Cardiac muscle cell (in vitro differentiated cells and primary cell): Measurements from ENCODE around the gene PDK4. TPM values are rescaled to one million over a fixed set of nuclear protein-coding genes. Genes with fewer than 3 reads are reported as not detected.

Experiments used
- DNase-seq, 2 donors: peaks; one replicate each; pipeline versions ENCODE4 v3.0.0 to v3.0.0-alpha.2; 2010 to 2017; ENCODE audit warnings: low read depth in 1 of 2, low spot score in 1 of 2
- H3K27ac ChIP-seq: fragments of 200-600 bp; sonication (generic); 2 replicates; pipeline ENCODE4 v1.5.1; 2016
- H3K27me3 ChIP-seq: fragments of 200-600 bp; sonication (generic); 2 replicates; pipeline ENCODE4 v1.6.0; 2016; ENCODE audit warnings: control low read depth
- H3K36me3 ChIP-seq: fragments of 200-600 bp; sonication (generic); 2 replicates; pipeline ENCODE4 v1.5.1; 2016; ENCODE audit warnings: control low read depth
- H3K4me1 ChIP-seq: fragments of 200-600 bp; sonication (generic); 2 replicates; pipeline ENCODE4 v1.8.1; 2017; ENCODE audit warnings: low read depth, mild to moderate bottlenecking, mixed run types
- H3K4me3 ChIP-seq: fragments of 200-600 bp; sonication (generic); 2 replicates; pipeline ENCODE4 v1.5.1; 2016; ENCODE audit warnings: mild to moderate bottlenecking
- H3K9me3 ChIP-seq: fragments of 200-600 bp; sonication (generic); 2 replicates; pipeline ENCODE4 v1.5.1; 2017; ENCODE audit warnings: low read depth, mild to moderate bottlenecking, control low read depth
- CTCF ChIP-seq: IDR thresholded peaks from 2 replicates; pipeline ENCODE4 v1.5.1; 2012; ENCODE audit warnings: low read depth, mild to moderate bottlenecking, low read length
- polyA plus RNA-seq: library from polyadenylated mRNA; unstranded; fragments of >200 nt; fragmentation: Nextera tagmentation; extraction: Ambion mirVana; gene quantifications from 2 replicates; pipeline ENCODE4 v1.2.1, GENCODE V29; 2016
- total RNA-seq: library from RNA; depleted of rRNA; stranded (reverse); fragments of >200 nt; gene quantifications from 2 replicates; pipeline ENCODE4 v1.2.3, GENCODE V29; 2016

Gene PDK4
- total and polyA plus RNA-seq, 2 experiments from 2014 or later: 0.32 to 2.6 TPM

- no peak for TF ChIP-seq CTCF
- peaks cover 47% of the 10 kb centered on the region for H3K27me3 ChIP-seq
- H3K27ac ChIP-seq: no peak overlapping the region
- H3K4me1 ChIP-seq: no peaks in the 10 kb centered on the region
- H3K4me3 ChIP-seq: no peak overlapping the region
- no peaks in the 10 kb centered on the region for H3K36me3 ChIP-seq
- no peak for DNase-seq
- no peaks in the 10 kb centered on the region for H3K9me3 ChIP-seq
These were observed 6.1 kb upstream of the PDK4 start for GRCh38 chr7:95602421-95602820.

- no peak for DNase-seq
- Histone ChIP-seq H3K9me3 (no peaks in the 10 kb centered on the region), H3K4me1 (no peaks in the 10 kb centered on the region), H3K36me3 (no peaks in the 10 kb centered on the region), H3K27ac (no peak overlapping the region), H3K27me3 (peaks cover 53% of the 10 kb centered on the region), H3K4me3 (no peak overlapping the region)
- TF ChIP-seq CTCF: no peak
These were observed 5.0 kb upstream of the PDK4 start for GRCh38 chr7:95601316-95601715.

DNA sequence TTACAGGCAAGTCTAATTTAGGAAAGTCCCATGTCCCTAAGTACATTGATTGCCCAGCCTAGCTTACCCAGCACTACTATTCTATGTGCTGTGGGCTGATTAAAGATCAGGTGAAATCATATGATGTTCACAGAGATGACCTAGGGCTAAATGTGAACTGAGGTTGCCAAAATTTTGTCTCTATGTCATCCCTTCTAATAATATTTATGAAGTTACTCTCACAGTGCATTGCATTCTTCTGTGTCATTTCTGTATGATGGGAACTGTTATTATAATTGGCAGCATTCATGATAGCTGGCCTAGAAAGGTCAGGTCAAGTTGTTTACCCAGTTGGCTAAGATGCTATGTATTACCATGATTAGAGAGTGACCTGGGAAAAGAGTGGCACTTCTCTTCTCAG lies 2.8 kb upstream of the PDK4 start:
- no peak overlapping the region for H3K4me3 ChIP-seq
- H3K9me3 ChIP-seq: no peaks in the 10 kb centered on the region
- H3K36me3 ChIP-seq: no peaks in the 10 kb centered on the region
- DNase-seq: no peak
- H3K27ac ChIP-seq: no peak overlapping the region
- H3K27me3 ChIP-seq: peaks cover 75% of the 10 kb centered on the region
- no peaks in the 10 kb centered on the region for H3K4me1 ChIP-seq
- TF ChIP-seq CTCF: no peak

GRCh38 chr7:95598511-95598910 lies 2.2 kb upstream of the PDK4 start:
- no peak for TF ChIP-seq CTCF
- H3K27ac ChIP-seq: no peak overlapping the region
- no peaks in the 10 kb centered on the region for H3K4me1 ChIP-seq
- no peak overlapping the region for H3K4me3 ChIP-seq
- DNase-seq: peak in 1 of 2 donors; percentile 29
- peaks cover 81% of the 10 kb centered on the region for H3K27me3 ChIP-seq
- H3K9me3 ChIP-seq: no peaks in the 10 kb centered on the region
- H3K36me3 ChIP-seq: no peaks in the 10 kb centered on the region

- H3K27me3 ChIP-seq: peaks cover 89% of the 10 kb centered on the region
- TF ChIP-seq CTCF: no peak
- no peaks in the 10 kb centered on the region for H3K36me3 ChIP-seq
- DNase-seq: peak in 1 of 2 donors; percentile 17
- no peaks in the 10 kb centered on the region for H3K4me1 ChIP-seq
- peak overlapping the region; percentile 69 for H3K4me3 ChIP-seq
- no peak overlapping the region for H3K27ac ChIP-seq
- H3K9me3 ChIP-seq: no peaks in the 10 kb centered on the region
These were observed 544 bp downstream of the PDK4 start for GRCh38 chr7:95595746-95596197.

GRCh38 chr7:95594185-95594584 lies 2.1 kb downstream of the PDK4 start:
- Histone ChIP-seq H3K4me3 (no peak overlapping the region), H3K27me3 (peaks cover 74% of the 10 kb centered on the region)
- no peak for DNase-seq

More at GRCh38 chr7:95594185-95594584, 2.1 kb downstream of the PDK4 start:
- Histone ChIP-seq H3K36me3 (no peaks in the 10 kb centered on the region), H3K4me1 (no peaks in the 10 kb centered on the region), H3K27ac (no peak overlapping the region), H3K9me3 (no peaks in the 10 kb centered on the region)
- TF ChIP-seq CTCF: no peak
